ENCODE results near the gene DUS3L. TPM values are rescaled to one million over a fixed set of nuclear protein-coding genes. Genes with fewer than 3 reads are reported as not detected.
A peak's percentile ranks its signal among the peaks of the same experiment; 100 is the strongest.

DUS3L gene
- total RNA-seq, 1 experiment from 2014 or later, result 39.3 TPM

DNA sequence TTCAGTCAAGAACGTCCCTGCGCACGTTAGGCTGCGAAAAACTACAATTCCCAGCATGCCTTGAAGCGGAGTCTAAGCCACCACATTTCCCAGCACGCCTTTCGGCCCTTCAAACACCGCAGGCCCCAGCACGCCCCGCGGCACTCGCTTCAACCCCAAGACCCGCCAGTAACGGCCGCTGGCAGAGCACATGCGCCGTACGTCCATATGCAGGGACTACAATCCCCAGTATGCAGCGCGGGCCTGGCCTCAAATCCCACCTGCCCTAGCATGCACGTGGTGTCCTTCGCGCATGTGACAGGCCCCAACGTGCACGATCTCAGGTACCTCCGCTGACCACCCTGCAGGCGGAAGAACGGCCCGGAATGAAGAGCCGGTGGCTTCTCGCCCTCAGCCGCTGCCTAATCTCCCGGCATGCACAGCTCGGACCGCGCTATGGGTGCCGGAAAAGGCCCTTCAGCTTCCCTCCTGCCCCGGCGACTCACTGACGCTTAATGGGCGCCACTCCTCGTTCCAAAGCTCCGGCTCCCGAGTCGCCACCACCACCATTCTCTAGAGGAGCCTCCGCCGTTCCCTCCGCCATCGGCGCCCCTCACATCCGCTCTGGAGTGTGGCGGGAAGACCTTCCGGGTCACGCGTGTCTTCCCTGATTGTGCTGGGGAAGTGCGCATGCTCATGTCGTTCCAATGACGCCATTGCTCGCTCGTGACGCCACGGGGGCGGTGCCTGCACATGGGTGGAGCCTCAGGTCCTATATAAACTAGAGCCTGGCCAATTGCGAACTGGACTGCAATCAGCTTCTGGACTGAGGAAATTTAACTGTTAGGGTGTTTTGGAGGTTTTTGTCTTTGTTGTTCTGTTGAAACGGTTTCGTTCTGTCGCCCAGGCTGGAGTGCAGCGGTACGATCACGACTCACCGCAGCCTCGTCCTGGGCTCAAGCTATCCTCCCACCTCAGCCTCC is at the start of gene DUS3L (continued):
- TF ChIP-seq, protein P1, sequence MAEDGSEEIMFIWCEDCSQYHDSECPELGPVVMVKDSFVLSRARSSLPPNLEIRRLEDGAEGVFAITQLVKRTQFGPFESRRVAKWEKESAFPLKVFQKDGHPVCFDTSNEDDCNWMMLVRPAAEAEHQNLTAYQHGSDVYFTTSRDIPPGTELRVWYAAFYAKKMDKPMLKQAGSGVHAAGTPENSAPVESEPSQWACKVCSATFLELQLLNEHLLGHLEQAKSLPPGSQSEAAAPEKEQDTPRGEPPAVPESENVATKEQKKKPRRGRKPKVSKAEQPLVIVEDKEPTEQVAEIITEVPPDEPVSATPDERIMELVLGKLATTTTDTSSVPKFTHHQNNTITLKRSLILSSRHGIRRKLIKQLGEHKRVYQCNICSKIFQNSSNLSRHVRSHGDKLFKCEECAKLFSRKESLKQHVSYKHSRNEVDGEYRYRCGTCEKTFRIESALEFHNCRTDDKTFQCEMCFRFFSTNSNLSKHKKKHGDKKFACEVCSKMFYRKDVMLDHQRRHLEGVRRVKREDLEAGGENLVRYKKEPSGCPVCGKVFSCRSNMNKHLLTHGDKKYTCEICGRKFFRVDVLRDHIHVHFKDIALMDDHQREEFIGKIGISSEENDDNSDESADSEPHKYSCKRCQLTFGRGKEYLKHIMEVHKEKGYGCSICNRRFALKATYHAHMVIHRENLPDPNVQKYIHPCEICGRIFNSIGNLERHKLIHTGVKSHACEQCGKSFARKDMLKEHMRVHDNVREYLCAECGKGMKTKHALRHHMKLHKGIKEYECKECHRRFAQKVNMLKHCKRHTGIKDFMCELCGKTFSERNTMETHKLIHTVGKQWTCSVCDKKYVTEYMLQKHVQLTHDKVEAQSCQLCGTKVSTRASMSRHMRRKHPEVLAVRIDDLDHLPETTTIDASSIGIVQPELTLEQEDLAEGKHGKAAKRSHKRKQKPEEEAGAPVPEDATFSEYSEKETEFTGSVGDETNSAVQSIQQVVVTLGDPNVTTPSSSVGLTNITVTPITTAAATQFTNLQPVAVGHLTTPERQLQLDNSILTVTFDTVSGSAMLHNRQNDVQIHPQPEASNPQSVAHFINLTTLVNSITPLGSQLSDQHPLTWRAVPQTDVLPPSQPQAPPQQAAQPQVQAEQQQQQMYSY (CRISPR knock-in tag; IDR thresholded peaks at IDR 0.05), result peak; percentile 60; the same call in 1 of the 2 replicates
- no peak for TF ChIP-seq EMX1 (CRISPR knock-in tag; IDR thresholded peaks at IDR 0.05)
- peak; percentile 90; the same call in 1 of the 2 replicates for TF ChIP-seq NFE2L1 (CRISPR knock-in tag; IDR thresholded peaks at IDR 0.05)
- no peak for TF ChIP-seq NR1H2 (CRISPR knock-in tag; IDR thresholded peaks at IDR 0.05)
- TF ChIP-seq FOXP1 (CRISPR knock-in tag; IDR thresholded peaks at IDR 0.05; ENCODE audit: borderline replicate concordance), result peak; percentile 78; the same call in 1 of the 2 replicates
- TF ChIP-seq, protein P2, sequence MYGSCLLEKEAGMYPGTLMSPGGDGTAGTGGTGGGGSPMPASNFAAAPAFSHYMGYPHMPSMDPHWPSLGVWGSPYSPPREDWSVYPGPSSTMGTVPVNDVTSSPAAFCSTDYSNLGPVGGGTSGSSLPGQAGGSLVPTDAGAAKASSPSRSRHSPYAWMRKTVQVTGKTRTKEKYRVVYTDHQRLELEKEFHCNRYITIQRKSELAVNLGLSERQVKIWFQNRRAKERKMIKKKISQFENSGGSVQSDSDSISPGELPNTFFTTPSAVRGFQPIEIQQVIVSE (CRISPR knock-in tag; IDR thresholded peaks at IDR 0.05; ENCODE audit: borderline replicate concordance), result no peak
- TF ChIP-seq NR3C1 (CRISPR knock-in tag; conservative IDR thresholded peaks at IDR 0.05; ENCODE audit: low read depth), result no peak
- TF ChIP-seq RELA (CRISPR knock-in tag; IDR thresholded peaks at IDR 0.05; ENCODE audit: borderline replicate concordance), result no peak
- no peak for TF ChIP-seq ZNF138 (CRISPR knock-in tag; conservative IDR thresholded peaks at IDR 0.05)
- no peak for TF ChIP-seq E2F1 (CRISPR knock-in tag; IDR thresholded peaks at IDR 0.05)
- TF ChIP-seq, protein P3, sequence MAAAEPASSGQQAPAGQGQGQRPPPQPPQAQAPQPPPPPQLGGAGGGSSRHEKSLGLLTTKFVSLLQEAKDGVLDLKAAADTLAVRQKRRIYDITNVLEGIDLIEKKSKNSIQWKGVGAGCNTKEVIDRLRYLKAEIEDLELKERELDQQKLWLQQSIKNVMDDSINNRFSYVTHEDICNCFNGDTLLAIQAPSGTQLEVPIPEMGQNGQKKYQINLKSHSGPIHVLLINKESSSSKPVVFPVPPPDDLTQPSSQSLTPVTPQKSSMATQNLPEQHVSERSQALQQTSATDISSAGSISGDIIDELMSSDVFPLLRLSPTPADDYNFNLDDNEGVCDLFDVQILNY (CRISPR knock-in tag; IDR thresholded peaks at IDR 0.05), result peak; percentile 58; the same call in 1 of the 2 replicates
- no peak for TF ChIP-seq ZNF396 (CRISPR knock-in tag; IDR thresholded peaks at IDR 0.05; ENCODE audit: borderline replicate concordance)
- TF ChIP-seq NFATC4 (CRISPR knock-in tag; IDR thresholded peaks at IDR 0.05), result no peak
- TF ChIP-seq PREB (CRISPR knock-in tag; IDR thresholded peaks at IDR 0.05; ENCODE audit: borderline replicate concordance), result no peak
- peak; percentile 96 for TF ChIP-seq USF2 (CRISPR knock-in tag; IDR thresholded peaks at IDR 0.05)
- TF ChIP-seq RORB (CRISPR knock-in tag; IDR thresholded peaks at IDR 0.05), result no peak
- no peak for TF ChIP-seq ATF3 (CRISPR knock-in tag; conservative IDR thresholded peaks at IDR 0.05)
- TF ChIP-seq ZNF671 (CRISPR knock-in tag; IDR thresholded peaks at IDR 0.05), result no peak
- no peak; the same call in 1 of the 2 replicates for TF ChIP-seq ZNF121 (CRISPR knock-in tag; IDR thresholded peaks at IDR 0.05)
- TF ChIP-seq, protein P4, sequence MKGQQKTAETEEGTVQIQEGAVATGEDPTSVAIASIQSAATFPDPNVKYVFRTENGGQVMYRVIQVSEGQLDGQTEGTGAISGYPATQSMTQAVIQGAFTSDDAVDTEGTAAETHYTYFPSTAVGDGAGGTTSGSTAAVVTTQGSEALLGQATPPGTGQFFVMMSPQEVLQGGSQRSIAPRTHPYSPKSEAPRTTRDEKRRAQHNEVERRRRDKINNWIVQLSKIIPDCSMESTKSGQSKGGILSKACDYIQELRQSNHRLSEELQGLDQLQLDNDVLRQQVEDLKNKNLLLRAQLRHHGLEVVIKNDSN (CRISPR knock-in tag; IDR thresholded peaks at IDR 0.05), result peak; percentile 97
- TF ChIP-seq, protein P5, sequence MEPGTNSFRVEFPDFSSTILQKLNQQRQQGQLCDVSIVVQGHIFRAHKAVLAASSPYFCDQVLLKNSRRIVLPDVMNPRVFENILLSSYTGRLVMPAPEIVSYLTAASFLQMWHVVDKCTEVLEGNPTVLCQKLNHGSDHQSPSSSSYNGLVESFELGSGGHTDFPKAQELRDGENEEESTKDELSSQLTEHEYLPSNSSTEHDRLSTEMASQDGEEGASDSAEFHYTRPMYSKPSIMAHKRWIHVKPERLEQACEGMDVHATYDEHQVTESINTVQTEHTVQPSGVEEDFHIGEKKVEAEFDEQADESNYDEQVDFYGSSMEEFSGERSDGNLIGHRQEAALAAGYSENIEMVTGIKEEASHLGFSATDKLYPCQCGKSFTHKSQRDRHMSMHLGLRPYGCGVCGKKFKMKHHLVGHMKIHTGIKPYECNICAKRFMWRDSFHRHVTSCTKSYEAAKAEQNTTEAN (CRISPR knock-in tag; IDR thresholded peaks at IDR 0.05), result 0 out of 2 replicates have a peak, but pooled peaks have one; percentile 73
- TF ChIP-seq ATF2 (CRISPR knock-in tag; IDR thresholded peaks at IDR 0.05; ENCODE audit: borderline replicate concordance, low read depth), result no peak
- no peak for TF ChIP-seq ZNF317 (CRISPR knock-in tag; IDR thresholded peaks at IDR 0.05; ENCODE audit: borderline replicate concordance, low read depth)
- TF ChIP-seq JUN (CRISPR knock-in tag; IDR thresholded peaks at IDR 0.05), result no peak; the same call in 1 of the 2 replicates

All from WTC11 (cell line).